GM18502 (cell line): ENCODE data around the gene CAMSAP1.
A peak's percentile ranks its signal among the peaks of the same experiment; 100 is the strongest.
"Not testable (repeated sequence)": the region's sequence is repeated elsewhere in the genome, so short reads cannot be mapped to it uniquely, and the experiment has no call there.

Experiments used
- ATAC-seq: cut with Tn5 transposase; IDR thresholded peaks from one replicate; pipeline ENCODE4 v1.9.1; 2021; ENCODE audit warnings: mild to moderate bottlenecking; ENCODE audit not compliant: unreplicated experiment, poor library complexity

Gene CAMSAP1

GRCh38 chr9:135901031-135901758 lies 6.2 kb downstream of the CAMSAP1 start:
- ATAC-seq, result no peak

DNA sequence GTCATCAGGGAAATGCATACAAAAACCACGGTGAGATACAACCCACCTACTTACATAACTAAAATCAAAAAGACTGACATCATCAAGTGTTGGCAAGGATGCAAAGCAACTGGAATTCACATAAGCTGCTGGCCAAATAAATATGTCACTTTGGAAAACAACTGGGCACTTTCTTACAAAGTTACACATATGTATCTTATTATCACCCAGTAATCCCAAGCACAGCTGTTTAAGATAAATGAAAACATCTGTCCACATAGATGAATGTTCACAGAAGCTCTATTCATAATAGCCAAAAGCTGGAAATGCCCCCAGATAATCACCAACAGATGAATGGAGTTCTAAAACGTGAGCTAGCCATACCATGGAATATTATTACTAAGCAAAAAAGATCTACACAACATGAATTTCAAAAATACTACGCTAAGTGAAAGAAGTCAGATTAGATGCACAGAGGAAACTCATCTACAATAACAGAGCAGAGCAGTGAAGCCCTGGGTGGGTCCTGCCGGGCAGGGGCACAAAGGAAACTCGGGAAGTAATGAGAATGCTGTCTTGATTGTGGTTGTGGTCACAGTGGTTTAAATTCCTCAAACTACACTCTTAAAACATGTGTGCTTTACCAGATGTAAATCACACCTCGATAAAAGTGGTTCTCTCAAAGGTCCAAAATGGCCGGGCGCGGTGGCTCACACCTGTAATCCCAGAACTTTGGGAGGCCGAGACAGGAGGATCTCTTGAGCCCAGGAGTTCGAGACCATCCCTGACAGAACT lies 8.5 kb downstream of the CAMSAP1 start:
- ATAC-seq, result no peak

DNA sequence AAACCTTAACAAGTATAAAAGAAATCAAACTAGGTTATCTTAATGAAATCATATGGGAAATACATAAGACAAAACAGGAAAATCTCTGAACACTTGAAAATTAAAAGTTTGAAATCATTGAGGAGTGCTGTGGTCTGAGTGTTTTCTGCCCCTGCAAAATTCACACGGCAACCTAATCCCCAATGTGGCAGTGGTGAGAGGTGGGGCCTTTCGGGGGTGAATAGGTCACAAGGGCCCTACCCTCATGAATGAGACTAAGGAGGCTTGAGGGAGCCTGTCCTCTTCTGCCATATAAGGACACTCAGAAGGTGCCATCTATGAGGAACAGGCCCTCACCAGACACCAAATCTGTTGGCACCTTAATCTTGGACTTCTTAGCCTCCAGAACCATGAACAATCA lies 10.7 kb downstream of the CAMSAP1 start:
- no peak for ATAC-seq

DNA sequence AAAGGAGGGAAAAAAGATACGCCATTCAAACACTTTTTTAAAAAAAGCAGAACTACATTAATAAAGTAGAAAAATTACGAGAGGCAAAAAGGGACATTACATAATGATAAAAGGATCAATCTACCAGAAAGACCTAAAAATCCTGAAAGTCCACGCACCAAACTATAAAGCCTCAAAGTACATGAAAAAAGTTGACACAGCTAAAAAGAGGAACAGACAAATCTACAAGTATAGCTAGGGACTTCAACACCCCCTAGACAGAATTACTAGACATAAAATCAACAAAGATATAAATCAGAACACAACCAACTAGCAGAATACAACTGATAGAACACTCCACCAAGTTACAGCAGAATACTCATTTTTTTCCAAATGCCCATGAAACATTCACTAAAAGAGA lies 11.1 kb downstream of the CAMSAP1 start:
- no peak for ATAC-seq

- no peak for ATAC-seq
Measured at GRCh38 chr9:135895202-135895848, 12.0 kb downstream of the CAMSAP1 start.

- ATAC-seq, result no peak
Measured at GRCh38 chr9:135893104-135893503, 14.2 kb downstream of the CAMSAP1 start.

- not testable (repeated sequence) for ATAC-seq
Measured at GRCh38 chr9:135892327-135892726, 15.0 kb downstream of the CAMSAP1 start.

DNA sequence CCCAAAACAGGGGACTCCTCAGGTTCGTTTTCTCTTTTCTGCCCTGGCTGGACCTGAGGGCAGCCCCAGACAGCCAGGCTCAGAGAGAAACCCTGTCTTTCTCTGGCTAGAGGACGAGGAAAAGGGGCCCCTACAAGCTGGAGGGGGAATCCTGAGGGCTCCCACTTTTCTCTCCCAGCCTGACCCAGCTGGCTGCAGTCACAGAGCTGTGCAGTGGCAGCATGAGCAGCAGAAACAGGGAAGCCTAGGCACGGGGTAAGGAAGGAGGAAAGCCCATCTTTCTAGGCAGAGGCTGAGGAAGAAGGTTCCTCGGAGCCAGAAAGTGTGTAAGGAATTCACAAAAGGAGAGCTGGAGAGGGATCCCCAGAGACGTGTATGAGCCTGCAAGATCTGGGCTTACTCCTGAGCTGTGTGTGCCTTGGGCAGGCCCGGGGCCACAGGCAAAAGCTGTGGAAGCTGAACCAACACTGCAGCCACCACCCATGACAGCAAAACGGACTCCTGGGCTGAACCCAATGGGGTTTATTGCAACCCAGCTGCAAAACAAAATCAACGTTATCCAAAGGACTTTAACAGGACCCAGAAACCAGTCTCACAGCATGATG lies 16.2 kb downstream of the CAMSAP1 start:
- no peak for ATAC-seq

GRCh38 chr9:135890190-135891026 lies 16.9 kb downstream of the CAMSAP1 start:
- no peak for ATAC-seq

DNA sequence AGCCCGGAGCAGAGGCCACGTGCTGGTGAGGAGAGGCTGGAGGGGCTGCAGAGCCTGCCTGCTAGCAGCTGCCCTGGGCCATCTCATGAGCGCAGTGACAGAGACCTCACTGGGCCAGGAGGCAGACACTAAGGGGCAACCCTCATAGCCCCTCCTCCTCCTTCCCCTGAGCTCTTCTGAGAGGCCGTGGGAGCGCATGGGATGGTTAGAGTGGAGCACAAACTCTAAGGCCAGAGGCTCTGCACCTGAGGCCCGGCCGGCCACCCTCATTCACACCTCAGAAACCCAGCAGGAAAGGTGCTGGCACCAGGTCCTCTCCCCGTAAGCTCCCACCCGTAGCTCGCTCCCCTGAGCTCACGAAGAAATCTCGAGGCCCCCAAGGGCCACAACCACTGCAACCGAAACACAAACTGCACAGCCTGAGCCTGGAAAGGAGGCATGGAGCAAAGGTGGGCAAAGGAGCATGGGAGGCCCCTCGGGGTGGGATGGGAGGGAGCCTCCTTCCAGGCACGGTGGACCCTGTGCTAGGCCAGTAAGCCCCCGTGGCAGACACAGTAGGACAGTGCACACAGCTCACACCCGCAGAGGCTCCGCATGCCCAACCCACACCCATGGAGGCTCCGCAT lies 17.7 kb downstream of the CAMSAP1 start:
- no peak for ATAC-seq

- no peak for ATAC-seq
Measured at GRCh38 chr9:135888766-135889394, 18.5 kb downstream of the CAMSAP1 start.

DNA sequence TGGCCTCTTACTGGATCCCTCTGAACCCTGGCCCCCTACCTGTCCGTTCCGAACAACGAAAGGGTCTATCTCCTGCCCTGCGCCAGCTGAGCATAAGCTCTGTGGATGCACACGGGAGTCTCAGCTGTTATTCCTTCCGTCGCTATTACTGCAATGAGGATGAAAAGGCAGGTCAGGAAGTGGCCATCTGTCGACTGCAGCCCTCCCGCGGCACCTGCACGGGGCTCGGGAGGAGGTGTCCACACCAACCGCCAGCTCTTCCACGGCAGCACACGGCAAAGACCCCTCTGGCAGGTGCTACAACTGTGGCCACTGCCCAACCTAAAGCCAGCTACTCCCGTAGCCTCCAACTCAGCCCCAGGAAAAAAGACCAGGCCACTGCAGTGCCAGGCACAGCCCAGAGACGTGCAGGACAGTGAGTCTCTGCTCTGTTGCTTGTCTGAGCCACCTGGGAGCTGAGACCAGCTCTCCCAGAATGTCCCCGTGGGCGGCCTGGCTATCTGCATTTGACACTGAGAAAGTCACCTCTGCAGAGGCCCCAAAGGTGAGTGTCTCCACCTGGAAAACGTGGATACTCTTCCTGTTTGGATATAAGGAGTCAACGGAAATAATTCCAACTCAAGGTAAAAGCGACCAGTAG lies 19.1 kb downstream of the CAMSAP1 start:
- no peak for ATAC-seq

DNA sequence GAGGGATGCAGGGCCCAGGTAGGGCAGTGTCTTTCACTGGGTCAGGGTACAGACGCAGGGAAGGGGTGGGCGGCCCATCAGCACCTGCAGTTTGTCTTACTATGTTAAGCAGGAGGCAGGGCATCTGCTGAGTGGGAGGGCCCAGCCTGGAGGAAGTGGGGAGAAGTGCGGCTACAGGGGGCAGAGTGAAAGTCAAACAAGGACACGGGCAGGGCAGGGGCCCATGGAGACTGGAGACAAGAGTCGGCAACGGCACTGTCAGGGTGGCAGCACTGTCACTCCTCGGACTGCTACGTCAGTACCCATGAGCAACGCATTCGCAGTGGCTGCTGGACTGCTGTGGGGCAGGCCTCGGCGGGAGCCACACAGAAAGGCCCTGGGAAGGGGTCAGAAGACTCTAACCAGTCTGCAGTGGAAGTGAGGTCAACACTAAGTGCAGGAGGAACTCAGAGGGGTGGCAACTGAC lies 19.7 kb downstream of the CAMSAP1 start:
- peak; percentile 53 for ATAC-seq

DNA sequence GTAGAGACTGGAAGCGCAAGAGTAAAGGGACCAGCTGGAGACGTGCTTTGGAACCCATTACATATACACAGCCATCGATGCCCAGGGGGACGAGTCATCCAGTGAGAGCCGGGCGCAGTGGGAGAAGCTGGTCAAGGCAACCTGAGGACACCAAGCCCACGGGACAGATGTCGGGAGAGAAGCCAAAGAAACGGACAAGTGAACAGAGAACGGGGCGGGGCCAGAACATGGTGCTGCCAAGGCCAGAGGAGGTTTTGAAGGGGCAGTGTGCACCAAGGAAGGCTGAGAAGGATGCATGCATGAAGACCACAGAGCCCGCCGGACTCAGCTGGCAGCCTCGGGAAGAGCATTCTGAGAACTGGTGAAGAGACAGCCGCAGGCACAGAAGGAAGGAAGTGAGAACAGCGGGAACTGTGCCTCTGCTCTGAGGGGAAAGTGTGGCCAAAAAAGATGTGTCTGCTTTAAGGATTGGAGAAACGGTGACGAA lies 20.3 kb downstream of the CAMSAP1 start:
- no peak for ATAC-seq

- ATAC-seq, result no peak
Measured at GRCh38 chr9:135886147-135886981, 21.0 kb downstream of the CAMSAP1 start.

DNA sequence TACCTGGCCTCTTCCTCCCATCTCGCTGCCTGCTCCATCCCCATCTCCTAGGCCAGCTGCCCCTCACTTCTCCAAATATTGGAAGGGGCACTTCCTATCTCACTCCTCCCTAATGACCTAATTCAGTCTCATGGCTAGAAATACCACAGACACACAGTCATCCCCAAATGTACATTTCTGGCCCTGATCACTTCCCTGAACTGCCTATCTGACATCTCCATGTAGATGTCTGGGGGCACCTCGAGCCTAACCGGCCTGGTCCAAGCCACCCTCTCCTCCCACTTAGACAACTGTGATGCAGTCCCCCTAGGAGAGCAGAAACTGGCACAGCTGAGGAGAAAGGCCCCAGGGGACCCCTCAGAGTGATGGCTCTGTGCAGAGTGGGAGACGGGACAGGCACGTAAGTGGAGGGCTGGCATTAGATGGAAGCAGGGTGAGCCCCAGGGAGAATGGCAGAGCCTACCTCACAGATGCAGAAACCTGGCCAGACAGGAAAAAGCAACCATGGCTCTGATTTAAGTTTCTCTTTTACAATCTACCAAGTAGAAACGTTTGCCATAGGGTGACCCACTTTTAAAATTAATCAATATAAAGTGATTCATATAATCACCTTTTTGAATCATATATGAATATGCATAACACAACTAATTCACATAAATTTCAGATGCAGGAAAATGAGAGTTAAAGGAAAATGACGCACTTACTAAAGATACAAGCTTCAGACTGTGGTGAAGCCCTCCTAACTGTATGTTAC lies 22.1 kb downstream of the CAMSAP1 start:
- ATAC-seq, result no peak
